ENCODE data around the gene ENDOU. TPM values are rescaled to one million over a fixed set of nuclear protein-coding genes. Genes with fewer than 3 reads are reported as not detected.

ENDOU gene
- total RNA-seq, 1 experiment from 2014 or later, result not detected

GRCh38 chr12:47757840-47758583 lies 32.7 kb upstream of the ENDOU start:
- Histone ChIP-seq H3K4me3 (replicated peaks in 1 of 2; ENCODE audit: low read depth in 1 of 2, low read length in 2 of 2) (peak overlapping the region; percentile 65 to 73; a peak in 2 of 4 replicates), H3K4me2 (ENCODE audit: low read length) (peak overlapping the region; percentile 100), H3K36me3 (ENCODE audit: control insufficient read depth in 1 of 2, insufficient read depth in 2 of 2, low read length in 2 of 2) (no peaks in the 10 kb centered on the region), H3K27ac (ENCODE audit: low read depth, low read length) (no peak overlapping the region; the same call in 1 of the 2 replicates), H3K27me3 (ENCODE audit: insufficient read depth, low read length) (no peaks in the 10 kb centered on the region), H2AFZ (ENCODE audit: low read depth, low read length, poor library complexity, severe bottlenecking) (no peak overlapping the region), H4K20me1 (ENCODE audit: insufficient read depth) (no peaks in the 10 kb centered on the region), H3K4me1 (ENCODE audit: control insufficient read depth in 1 of 2, insufficient read depth in 2 of 2, low read length in 2 of 2) (peaks cover 37 to 46% of the 10 kb centered on the region in 2 experiments), H3K9me3 (ENCODE audit: control insufficient read depth in 1 of 2, insufficient read depth in 1 of 2, low read depth in 1 of 2, low read length in 2 of 2) (no peaks in the 10 kb centered on the region), H3K79me2 (ENCODE audit: insufficient read depth, low read length) (no peaks in the 10 kb centered on the region), H3K9me2 (ENCODE audit: insufficient read depth) (no peaks in the 10 kb centered on the region), H3K9ac (ENCODE audit: low read length) (no peak overlapping the region)
- DNase-seq (ENCODE audit: low read depth, low spot score) (no peak), ATAC-seq (no peak)
- POLR2A ChIA-PET, result no interaction called here
- CTCF ChIA-PET, result interaction anchor here (0.7 to 9.1 kb wide), 7 partner anchors 9 to 80 kb away, joined by 3 to 75 read pairs (median 7); partner anchors contain the start of gene SLC48A1
- intact Hi-C loops (cut with micrococcal nuclease), result no loop called here
- no TSS peak for BruUV-seq (replicated peaks)
- TF ChIP-seq FOSL1 (IDR thresholded peaks at IDR 0.05; ENCODE audit: low read depth), result no peak
- TF ChIP-seq EZH2 (IDR thresholded peaks at IDR 0.05), result no peak
- TF ChIP-seq MAX (IDR thresholded peaks at IDR 0.05), result no peak
- TF ChIP-seq ELF1 (IDR thresholded peaks at IDR 0.05; ENCODE audit: borderline replicate concordance, low read depth), result no peak
- TF ChIP-seq TCF7L2 (IDR thresholded peaks at IDR 0.05; ENCODE audit: borderline replicate concordance, extremely low read depth, insufficient read depth, insufficient read length), result no peak
- TF ChIP-seq CEBPB (IDR thresholded peaks at IDR 0.05; ENCODE audit: low read depth), result no peak
- TF ChIP-seq SRF (IDR thresholded peaks at IDR 0.05; ENCODE audit: low read depth), result no peak
- TF ChIP-seq POLR2AphosphoS5 (IDR thresholded peaks at IDR 0.05; ENCODE audit: low read depth, low read length), result no peak
- no peak for TF ChIP-seq CBX3 (IDR thresholded peaks at IDR 0.05; ENCODE audit: low read depth)
- RAD21 ChIA-PET (ENCODE audit: low non-redundant PET in 1 of 2, low total read pairs in 2 of 2, uncharacterized antibody in 2 of 2, unreplicated experiment in 2 of 2), result interaction anchor here in 1 of 2 experiments (0.9 to 1.5 kb wide), 2 partner anchors 14 to 15 kb away, joined by 3 read pairs; no protein-coding TSS in a partner anchor

- no peak overlapping the region for H2AFZ ChIP-seq (ENCODE audit: low read depth, low read length, poor library complexity, severe bottlenecking)
- ChIA-PET POLR2A (no interaction called here), CTCF (interaction anchor here (2.4 to 9.1 kb wide), 3 partner anchors 10 to 81 kb away, joined by 10 to 75 read pairs (median 16); no protein-coding TSS in a partner anchor), RAD21 (ENCODE audit: low non-redundant PET in 1 of 2, low total read pairs in 2 of 2, uncharacterized antibody in 2 of 2, unreplicated experiment in 2 of 2) (interaction anchor here in 1 of 2 experiments (0.9 kb wide), 1 partner anchor 14 kb away, joined by 3 read pairs; no protein-coding TSS in a partner anchor)
- no peak overlapping the region for H3K4me3 ChIP-seq (replicated peaks in 1 of 2; ENCODE audit: low read depth in 1 of 2, low read length in 2 of 2)
- no peaks in the 10 kb centered on the region for H4K20me1 ChIP-seq (ENCODE audit: insufficient read depth)
- intact Hi-C loops (cut with micrococcal nuclease), result no loop called here
- DNase-seq (ENCODE audit: low read depth, low spot score) (no peak), ATAC-seq (no peak)
- H3K4me2 ChIP-seq (ENCODE audit: low read length), result no peak overlapping the region
- no peak overlapping the region for H3K9ac ChIP-seq (ENCODE audit: low read length)
- H3K9me3 ChIP-seq (ENCODE audit: control insufficient read depth in 1 of 2, insufficient read depth in 1 of 2, low read depth in 1 of 2, low read length in 2 of 2), result no peaks in the 10 kb centered on the region
- no peaks in the 10 kb centered on the region for H3K9me2 ChIP-seq (ENCODE audit: insufficient read depth)
- H3K36me3 ChIP-seq (ENCODE audit: control insufficient read depth in 1 of 2, insufficient read depth in 2 of 2, low read length in 2 of 2), result no peaks in the 10 kb centered on the region
- H3K27me3 ChIP-seq (ENCODE audit: insufficient read depth, low read length), result no peaks in the 10 kb centered on the region
- H3K79me2 ChIP-seq (ENCODE audit: insufficient read depth, low read length), result no peaks in the 10 kb centered on the region
- H3K4me1 ChIP-seq (ENCODE audit: control insufficient read depth in 1 of 2, insufficient read depth in 2 of 2, low read length in 2 of 2), result peaks cover 43 to 52% of the 10 kb centered on the region in 2 experiments
- no peak overlapping the region for H3K27ac ChIP-seq (ENCODE audit: low read depth, low read length)
- no TSS peak for BruUV-seq (replicated peaks)
- no peak for TF ChIP-seq MAX (IDR thresholded peaks at IDR 0.05)
- TF ChIP-seq REST (IDR thresholded peaks at IDR 0.05; ENCODE audit: low read depth), result no peak
- no peak for TF ChIP-seq SIN3A (IDR thresholded peaks at IDR 0.05; ENCODE audit: low read depth)
- no peak for TF ChIP-seq CEBPB (IDR thresholded peaks at IDR 0.05; ENCODE audit: low read depth)
- no peak for TF ChIP-seq TCF7L2 (IDR thresholded peaks at IDR 0.05; ENCODE audit: borderline replicate concordance, extremely low read depth, insufficient read depth, insufficient read length)
- TF ChIP-seq, protein P1, sequence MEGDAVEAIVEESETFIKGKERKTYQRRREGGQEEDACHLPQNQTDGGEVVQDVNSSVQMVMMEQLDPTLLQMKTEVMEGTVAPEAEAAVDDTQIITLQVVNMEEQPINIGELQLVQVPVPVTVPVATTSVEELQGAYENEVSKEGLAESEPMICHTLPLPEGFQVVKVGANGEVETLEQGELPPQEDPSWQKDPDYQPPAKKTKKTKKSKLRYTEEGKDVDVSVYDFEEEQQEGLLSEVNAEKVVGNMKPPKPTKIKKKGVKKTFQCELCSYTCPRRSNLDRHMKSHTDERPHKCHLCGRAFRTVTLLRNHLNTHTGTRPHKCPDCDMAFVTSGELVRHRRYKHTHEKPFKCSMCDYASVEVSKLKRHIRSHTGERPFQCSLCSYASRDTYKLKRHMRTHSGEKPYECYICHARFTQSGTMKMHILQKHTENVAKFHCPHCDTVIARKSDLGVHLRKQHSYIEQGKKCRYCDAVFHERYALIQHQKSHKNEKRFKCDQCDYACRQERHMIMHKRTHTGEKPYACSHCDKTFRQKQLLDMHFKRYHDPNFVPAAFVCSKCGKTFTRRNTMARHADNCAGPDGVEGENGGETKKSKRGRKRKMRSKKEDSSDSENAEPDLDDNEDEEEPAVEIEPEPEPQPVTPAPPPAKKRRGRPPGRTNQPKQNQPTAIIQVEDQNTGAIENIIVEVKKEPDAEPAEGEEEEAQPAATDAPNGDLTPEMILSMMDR (IDR thresholded peaks at IDR 0.05 in 2 of 3, conservative IDR thresholded peaks at IDR 0.05 in 1 of 3; ENCODE audit: borderline replicate concordance in 1 of 3, insufficient read depth in 1 of 3, low read depth in 2 of 3, low read length in 2 of 3), result no peak
- TF ChIP-seq CBX3 (IDR thresholded peaks at IDR 0.05; ENCODE audit: low read depth), result no peak
Observed at GRCh38 chr12:47757364-47757839, 32.1 kb upstream of the ENDOU start.
